H9 (cell line): Measurements from ENCODE around the gene TUFT1. TPM values are rescaled to one million over a fixed set of nuclear protein-coding genes. Genes with fewer than 3 reads are reported as not detected.

Source experiments
- DNase-seq: peaks from one replicate; pipeline ENCODE4 v3.0.0-alpha.2; 2017
- H2AFZ ChIP-seq: one replicate; pipeline ENCODE4 v1.6.1; 2013; ENCODE audit warnings: mild to moderate bottlenecking, low read length, control low read depth, moderate library complexity
- H2AK5ac ChIP-seq: 2 replicates; pipeline ENCODE4 v1.6.1; 2013; ENCODE audit warnings: low read length, control low read depth, mixed read lengths; ENCODE audit not compliant: insufficient read length
- H2BK120ac ChIP-seq: one replicate; pipeline ENCODE4 v1.6.1; 2013; ENCODE audit warnings: low read depth, mild to moderate bottlenecking, low read length, control low read depth, inconsistent platforms; ENCODE audit not compliant: poor library complexity, severe bottlenecking
- H2BK12ac ChIP-seq: 2 replicates; pipeline ENCODE4 v1.6.1; 2013; ENCODE audit warnings: low read length, control low read depth, mixed read lengths, low read depth; ENCODE audit not compliant: insufficient read length
- H2BK15ac ChIP-seq: 2 replicates; pipeline ENCODE4 v1.6.1; 2013; ENCODE audit warnings: low read depth, low read length, control low read depth
- H2BK20ac ChIP-seq: one replicate; pipeline ENCODE4 v1.6.1; 2013; ENCODE audit warnings: low read depth, mild to moderate bottlenecking, low read length, control low read depth, inconsistent platforms; ENCODE audit not compliant: poor library complexity, severe bottlenecking
- H2BK5ac ChIP-seq: 2 replicates; pipeline ENCODE4 v1.6.1; 2013; ENCODE audit warnings: low read length, control low read depth, mixed read lengths; ENCODE audit not compliant: insufficient read length
- H3K14ac ChIP-seq: 2 replicates; pipeline ENCODE4 v1.6.1; 2013; ENCODE audit warnings: low read length, control low read depth; ENCODE audit not compliant: insufficient read depth
- H3K18ac ChIP-seq: 2 replicates; pipeline ENCODE4 v1.6.1; 2013; ENCODE audit warnings: low read depth, mild to moderate bottlenecking, mixed read lengths, low read length, control low read depth; ENCODE audit not compliant: insufficient read length
- H3K23ac ChIP-seq: 2 replicates; pipeline ENCODE4 v1.6.1; 2013; ENCODE audit warnings: low read length, control low read depth, mixed read lengths, low read depth; ENCODE audit not compliant: insufficient read length
- H3K23me2 ChIP-seq: 2 replicates; pipeline ENCODE4 v1.6.1; 2013; ENCODE audit warnings: low read depth, mild to moderate bottlenecking, mixed read lengths, low read length, control low read depth; ENCODE audit not compliant: insufficient read length, poor library complexity, severe bottlenecking
- H3K27ac ChIP-seq: 2 replicates; pipeline ENCODE4 v1.5.1; 2013; ENCODE audit warnings: low read length, control low read depth, mixed read lengths, low read depth; ENCODE audit not compliant: insufficient read length
- H3K27me3 ChIP-seq: 2 replicates; pipeline ENCODE4 v1.6.1; 2013; ENCODE audit warnings: low read length, control low read depth, inconsistent platforms; ENCODE audit not compliant: insufficient read depth
- H3K4ac ChIP-seq: 2 replicates; pipeline ENCODE4 v1.6.1; 2013; ENCODE audit warnings: low read depth, mild to moderate bottlenecking, control low read depth, inconsistent platforms, low read length, moderate library complexity
- H3K4me1 ChIP-seq: 2 replicates; pipeline ENCODE4 v1.6.1; 2013; ENCODE audit warnings: low read length, control low read depth, inconsistent platforms; ENCODE audit not compliant: insufficient read depth
- H3K4me2 ChIP-seq: 2 replicates; pipeline ENCODE4 v1.6.1; 2013; ENCODE audit warnings: low read length, control low read depth, mixed read lengths; ENCODE audit not compliant: insufficient read length, insufficient read depth
- H3K56ac ChIP-seq: 2 replicates; pipeline ENCODE4 v1.6.1; 2013; ENCODE audit warnings: low read depth, mild to moderate bottlenecking, mixed read lengths, low read length, control low read depth; ENCODE audit not compliant: insufficient read length
- H3K79me1 ChIP-seq: 2 replicates; pipeline ENCODE4 v1.6.1; 2013; ENCODE audit warnings: low read depth, mild to moderate bottlenecking, moderate library complexity, low read length, control low read depth, inconsistent platforms; ENCODE audit not compliant: insufficient read depth, poor library complexity, severe bottlenecking
- H3K79me2 ChIP-seq: 2 replicates; pipeline ENCODE4 v1.6.1; 2013; ENCODE audit warnings: low read length, control low read depth, inconsistent platforms; ENCODE audit not compliant: insufficient read depth
- H3K9ac ChIP-seq: 2 replicates; pipeline ENCODE4 v1.6.1; 2013; ENCODE audit warnings: low read length, control low read depth, mixed read lengths; ENCODE audit not compliant: insufficient read length; ENCODE audit errors: extremely low read depth
- H3K9me3 ChIP-seq: one replicate; pipeline ENCODE4 v1.6.1; 2013; ENCODE audit warnings: low read depth, low read length, inconsistent platforms; ENCODE audit not compliant: control insufficient read depth
- H3T11ph ChIP-seq: one replicate; pipeline ENCODE4 v1.6.1; 2013; ENCODE audit warnings: mild to moderate bottlenecking, low read length, control low read depth, inconsistent platforms
- H4K20me1 ChIP-seq: one replicate; pipeline ENCODE4 v1.6.1; 2013; ENCODE audit not compliant: control insufficient read depth, insufficient read length, insufficient read depth
- H4K5ac ChIP-seq: 2 replicates; pipeline ENCODE4 v1.6.1; 2013; ENCODE audit warnings: low read depth, mild to moderate bottlenecking, mixed read lengths, low read length, control low read depth; ENCODE audit not compliant: insufficient read length
- H4K8ac ChIP-seq: replicated peaks from 2 replicates; pipeline ENCODE4 v1.6.1; 2013; ENCODE audit warnings: low read length, control low read depth, mixed read lengths, low read depth; ENCODE audit not compliant: insufficient read length
- H4K91ac ChIP-seq: 2 replicates; pipeline ENCODE4 v1.6.1; 2013; ENCODE audit warnings: low read depth, mild to moderate bottlenecking, moderate library complexity, mixed read lengths, low read length, control low read depth; ENCODE audit not compliant: insufficient read length
- H3K27ac Mint-ChIP-seq, 3 experiments: 2 replicates in 2 of 3; 3 replicates in 1 of 3; pipeline ENCODE4 v1.8.0; 2020 to 2021; ENCODE audit warnings: mixed read lengths in 3 of 3, mild to moderate bottlenecking in 1 of 3, moderate library complexity in 1 of 3
- H3K27me3 Mint-ChIP-seq: 2 replicates; pipeline ENCODE4 v1.8.0; 2021; ENCODE audit warnings: low read depth, mild to moderate bottlenecking, moderate library complexity, mixed read lengths
- H3K36me3 Mint-ChIP-seq, 3 experiments: 2 replicates in 2 of 3; 3 replicates in 1 of 3; pipeline ENCODE4 v1.8.0; 2020 to 2021; ENCODE audit warnings: low read depth in 3 of 3, mixed read lengths in 3 of 3; ENCODE audit not compliant: insufficient read depth in 1 of 3
- H3K4me1 Mint-ChIP-seq, 2 experiments: 2 replicates each; pipeline ENCODE4 v1.8.0; 2020; ENCODE audit warnings: mixed read lengths in 2 of 2
- H3K4me3 Mint-ChIP-seq, 2 experiments: 2 replicates in 1 of 2; 3 replicates in 1 of 2; pipeline ENCODE4 v1.8.0; 2020 to 2021; ENCODE audit warnings: mild to moderate bottlenecking in 2 of 2, mixed read lengths in 2 of 2, moderate library complexity in 1 of 2
- H3K9me3 Mint-ChIP-seq, 2 experiments: 2 replicates in 1 of 2; 3 replicates in 1 of 2; pipeline ENCODE4 v1.8.0; 2020; ENCODE audit warnings: mild to moderate bottlenecking in 2 of 2, mixed read lengths in 2 of 2, moderate library complexity in 1 of 2
- CTCF ChIP-seq: fragments of 200-600 bp; sonication (generic); conservative IDR thresholded peaks from 3 replicates; pipeline ENCODE4 v1.8.0; 2021; ENCODE audit warnings: antibody characterized with exemption, mild to moderate bottlenecking
- WGBS: extraction: QIAGEN DNeasy Blood & Tissue Kit; methylation state at CpG from one replicate; pipeline ENCODE4 v1.1.7; 2013; ENCODE audit warnings: missing lambda C conversion rate, low lambda C conversion rate, mixed read lengths; ENCODE audit not compliant: insufficient read length; ENCODE audit errors: extremely low coverage; 5-methylcytosine and 5-hydroxymethylcytosine counted together
- total RNA-seq: library from RNA; stranded (reverse); gene quantifications from 2 replicates; pipeline ENCODE4 v1.2.1, GENCODE V29; 2021

TUFT1 gene
- total RNA-seq, 1 experiment from 2014 or later, result 6.2 TPM

GRCh38 chr1:151504759-151505158 is 35.4 kb upstream of the TUFT1 start:
- WGBS, result no CpG with 5 or more reads among the region's 4 CpGs

More at GRCh38 chr1:151504759-151505158, 35.4 kb upstream of the TUFT1 start:
- no peak overlapping the region for H3K4me3 Mint-ChIP-seq
- Histone ChIP-seq H3K23me2 (no peaks in the 10 kb centered on the region), H3K79me2 (no peaks in the 10 kb centered on the region), H2BK15ac (no peak overlapping the region), H3K14ac (no peak overlapping the region), H2BK20ac (no peak overlapping the region), H2BK5ac (no peak overlapping the region), H3K9me3 (no peaks in the 10 kb centered on the region), H2AK5ac (no peak overlapping the region), H3K4ac (no peak overlapping the region), H3K27ac (no peak overlapping the region), H3T11ph (no peak overlapping the region), H2AFZ (no peak overlapping the region), H3K56ac (no peak overlapping the region), H3K4me1 (no peaks in the 10 kb centered on the region), H4K5ac (no peak overlapping the region), H3K79me1 (no peaks in the 10 kb centered on the region), H3K27me3 (no peaks in the 10 kb centered on the region), H4K91ac (no peak overlapping the region), H3K4me2 (no peak overlapping the region), H4K20me1 (no peaks in the 10 kb centered on the region), H3K9ac (no peak overlapping the region), H4K8ac (no peak overlapping the region), H2BK120ac (no peak overlapping the region), H3K18ac (no peak overlapping the region), H3K23ac (no peak overlapping the region), H2BK12ac (no peak overlapping the region)
- peaks cover 1% of the 10 kb centered on the region for H3K27me3 Mint-ChIP-seq
- no peak overlapping the region for H3K27ac Mint-ChIP-seq
- no peak for DNase-seq
- TF ChIP-seq CTCF, result no peak
- no peaks in the 10 kb centered on the region for H3K9me3 Mint-ChIP-seq
- no peaks in the 10 kb centered on the region for H3K36me3 Mint-ChIP-seq
- peaks cover 4 to 5% of the 10 kb centered on the region in 2 experiments; a peak in 1 of 4 replicates for H3K4me1 Mint-ChIP-seq
